Suprapubic skin (tissue), 4 donors: ENCODE results near the gene IFRD2.

Experiments used
- POLR2A ChIP-seq, 2 donors: fragments of 450-650 bp; IDR thresholded peaks; one replicate each; pipeline ENCODE4 v1.6.1; 2017; ENCODE audit warnings: antibody characterized with exemption in 2 of 2, mild to moderate bottlenecking in 2 of 2, moderate library complexity in 2 of 2
- POLR2AphosphoS5 ChIP-seq, 3 donors: sonication (generic); formaldehyde crosslinking; IDR thresholded peaks; one replicate each; pipeline ENCODE4 v1.6.1; 2017; ENCODE audit warnings: antibody characterized with exemption in 3 of 3
- TF ChIP-seq, protein P1 (sequence below), 2 donors: fragments of 200-600 bp in 1 of 2; fragments of 450-650 bp in 1 of 2; sonication (generic) in 1 of 2; IDR thresholded peaks; one replicate each; pipeline ENCODE4 v1.5.1; 2016 to 2019; ENCODE audit warnings: antibody characterized with exemption in 2 of 2, mild to moderate bottlenecking in 1 of 2, moderate library complexity in 1 of 2

GRCh38 chr3:50270422-50271224, 21.6 kb downstream of the IFRD2 start:
- TF ChIP-seq POLR2A (IDR thresholded peaks at IDR 0.05), result no peak
- TF ChIP-seq, protein P1, sequence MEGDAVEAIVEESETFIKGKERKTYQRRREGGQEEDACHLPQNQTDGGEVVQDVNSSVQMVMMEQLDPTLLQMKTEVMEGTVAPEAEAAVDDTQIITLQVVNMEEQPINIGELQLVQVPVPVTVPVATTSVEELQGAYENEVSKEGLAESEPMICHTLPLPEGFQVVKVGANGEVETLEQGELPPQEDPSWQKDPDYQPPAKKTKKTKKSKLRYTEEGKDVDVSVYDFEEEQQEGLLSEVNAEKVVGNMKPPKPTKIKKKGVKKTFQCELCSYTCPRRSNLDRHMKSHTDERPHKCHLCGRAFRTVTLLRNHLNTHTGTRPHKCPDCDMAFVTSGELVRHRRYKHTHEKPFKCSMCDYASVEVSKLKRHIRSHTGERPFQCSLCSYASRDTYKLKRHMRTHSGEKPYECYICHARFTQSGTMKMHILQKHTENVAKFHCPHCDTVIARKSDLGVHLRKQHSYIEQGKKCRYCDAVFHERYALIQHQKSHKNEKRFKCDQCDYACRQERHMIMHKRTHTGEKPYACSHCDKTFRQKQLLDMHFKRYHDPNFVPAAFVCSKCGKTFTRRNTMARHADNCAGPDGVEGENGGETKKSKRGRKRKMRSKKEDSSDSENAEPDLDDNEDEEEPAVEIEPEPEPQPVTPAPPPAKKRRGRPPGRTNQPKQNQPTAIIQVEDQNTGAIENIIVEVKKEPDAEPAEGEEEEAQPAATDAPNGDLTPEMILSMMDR (IDR thresholded peaks at IDR 0.05), result no peak
- TF ChIP-seq POLR2AphosphoS5 (IDR thresholded peaks at IDR 0.05), result no peak
